ENCODE results near the gene AQP3. TPM values are rescaled to one million over a fixed set of nuclear protein-coding genes. Genes with fewer than 3 reads are reported as not detected.

Gene AQP3
- total and polyA plus RNA-seq, 2 of the 13 experiments (the other 11 are each of a cell fraction or from before 2014, with no cell fraction given), result 1.4 to 5.5 TPM

GRCh38 chr9:33443464-33444154 lies 3.8 kb downstream of the AQP3 start:
- DNase-seq (ENCODE audit: low spot score) (no peak), FAIRE-seq (no peak), ATAC-seq (no peak)
- no peak for TF ChIP-seq HNRNPLL (IDR thresholded peaks at IDR 0.05; ENCODE audit: low read depth, low read length, poor library complexity, severe bottlenecking)
- TF ChIP-seq TMF1 (CRISPR knock-in tag; IDR thresholded peaks at IDR 0.05; ENCODE audit: low read depth), result no peak
- TF ChIP-seq HNF4G (IDR thresholded peaks at IDR 0.05; ENCODE audit: borderline replicate concordance, low read depth, low read length), result peak; percentile 32; the same call in 1 of the 2 replicates
- no peak for TF ChIP-seq HNF4G (CRISPR knock-in tag; IDR thresholded peaks at IDR 0.05; ENCODE audit: borderline replicate concordance, low read depth)
- TF ChIP-seq ZNF142 (CRISPR knock-in tag; IDR thresholded peaks at IDR 0.05), result no peak
- TF ChIP-seq ZNF251 (CRISPR knock-in tag; IDR thresholded peaks at IDR 0.05), result no peak
- 0 out of 2 replicates have a peak, but pooled peaks have one; percentile 27 for TF ChIP-seq ZSCAN25 (CRISPR knock-in tag; IDR thresholded peaks at IDR 0.05)
- TF ChIP-seq ZBTB33 (CRISPR knock-in tag; IDR thresholded peaks at IDR 0.05), result peak; percentile 99
- TF ChIP-seq AKNA (CRISPR knock-in tag; IDR thresholded peaks at IDR 0.05; ENCODE audit: borderline replicate concordance), result no peak
- Histone ChIP-seq H3K4me1 (ENCODE audit: insufficient read depth, low read length) (peaks cover 63% of the 10 kb centered on the region), H3K36me3 (replicated peaks in 1 of 2; ENCODE audit: control insufficient read depth in 1 of 2, insufficient read depth in 2 of 2, low read length in 2 of 2) (no peaks in the 10 kb centered on the region), H3K79me2 (ENCODE audit: insufficient read depth, low read length) (no peaks in the 10 kb centered on the region), H4K20me1 (ENCODE audit: insufficient read depth, low read length) (no peaks in the 10 kb centered on the region), H3K4me2 (ENCODE audit: low read depth, low read length) (peak overlapping the region; percentile 57), H2AFZ (ENCODE audit: low read length) (no peak overlapping the region), H3K27ac (ENCODE audit: extremely low read length, insufficient read depth, low read length) (no peak overlapping the region), H3K4me3 (replicated peaks in 1 of 3; ENCODE audit: insufficient read depth in 1 of 3, low read depth in 2 of 3, low read length in 3 of 3) (peak overlapping the region in 1 of 3 experiments; percentile 25; a peak in 1 of 6 replicates), H3K27me3 (ENCODE audit: control insufficient read depth in 1 of 2, insufficient read depth in 2 of 2, low read length in 2 of 2) (peaks cover 8 to 37% of the 10 kb centered on the region in 2 experiments), H3K9me3 (ENCODE audit: low read length) (no peaks in the 10 kb centered on the region), H3K9ac (ENCODE audit: insufficient read depth, low read depth, low read length) (no peak overlapping the region)
- WGBS (ENCODE audit: low lambda C conversion rate), result 24% methylated on average over 6 of the region's 10 CpGs
- ChIA-PET CTCF (ENCODE audit: low intra/inter-chr PET ratio, low total read pairs) (no interaction called here), POLR2A (interaction anchor here (0.7 to 2.9 kb wide), 3 partner anchors 10 to 48 kb away, joined by 3 to 10 read pairs (median 9); no protein-coding TSS in a partner anchor)
- intact Hi-C loops (cut with micrococcal nuclease; ENCODE audit: unreplicated experiment), result no loop called here
- in situ Hi-C loops (cut with HindIII; ENCODE audit: extremely low pct_ligation_motif_present, low pct_unique_long_range_greater_than_20kb), result no loop called here
- no TSS peak for BruUV-seq (replicated peaks)

Measured in HepG2 (cell line).